SK-N-MC (cell line): ENCODE measurements around the gene PODXL2.

Source experiments
- DNase-seq: peaks from one replicate; pipeline ENCODE4 v3.0.0-alpha.2; 2011; ENCODE audit warnings: low read depth, low spot score
- H3K27ac ChIP-seq: fragments of 200-600 bp; sonication (generic); 2 replicates; pipeline ENCODE4 v1.5.1; 2016; ENCODE audit warnings: mixed run types
- H3K36me3 ChIP-seq: fragments of 200-600 bp; sonication (generic); 2 replicates; pipeline ENCODE4 v1.6.1; 2017; ENCODE audit warnings: antibody characterized with exemption, low read length, mixed read lengths; ENCODE audit not compliant: insufficient read depth
- H3K4me3 ChIP-seq: fragments of 200-600 bp; sonication (generic); 2 replicates; pipeline ENCODE4 v1.5.1; 2016
- H3K9ac ChIP-seq: fragments of 200-600 bp; sonication (generic); 2 replicates; pipeline ENCODE4 v1.8.0; 2017; ENCODE audit warnings: mixed run types, mixed read lengths; ENCODE audit not compliant: insufficient read length
- H3K9me3 ChIP-seq: fragments of 200-600 bp; sonication (generic); 2 replicates; pipeline ENCODE4 v1.6.1; 2017; ENCODE audit warnings: low read depth, mild to moderate bottlenecking, antibody characterized with exemption, low read length, moderate library complexity, mixed read lengths
- EZH2 ChIP-seq: fragments of 200-600 bp; sonication (generic); IDR thresholded peaks from one replicate; pipeline ENCODE4 v1.6.1; 2017; ENCODE audit warnings: antibody characterized with exemption
- FOXP2 ChIP-seq: optimal IDR thresholded peaks from 2 replicates; pipeline ENCODE3; 2011; ENCODE audit warnings: mild to moderate bottlenecking, moderate library complexity; ENCODE audit not compliant: insufficient read depth; ENCODE audit errors: extremely low read length, control extremely low read depth
- POLR2AphosphoS5 ChIP-seq: IDR thresholded peaks from 2 replicates; pipeline ENCODE4 v1.6.1; 2012; ENCODE audit warnings: mild to moderate bottlenecking, low read depth, low read length, borderline replicate concordance

The PODXL2 gene

GRCh38 chr3:127589600-127590281, 39.2 kb upstream of the PODXL2 start:
- DNase-seq, result no peak

DNA sequence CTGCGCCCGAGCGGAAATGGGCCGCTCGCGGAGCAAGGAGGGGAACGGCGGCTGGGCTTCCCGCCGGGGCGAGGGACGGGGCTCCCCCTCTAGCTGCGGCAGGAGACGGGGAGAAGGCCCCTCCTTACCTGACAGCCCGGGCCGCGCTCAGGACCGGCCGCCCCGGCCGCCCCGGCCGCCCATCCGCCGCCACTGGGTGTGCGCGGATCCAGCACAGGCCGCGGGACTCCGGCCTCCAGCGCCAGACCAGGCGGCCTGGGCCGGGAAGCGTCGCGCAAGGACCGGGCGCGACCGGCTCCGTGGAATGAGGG, 38.7 kb upstream of the PODXL2 start:
- Histone ChIP-seq H3K9ac (peak overlapping the region; percentile 95), H3K4me3 (peak overlapping the region; percentile 99), H3K27ac (no peak overlapping the region), H3K9me3 (no peaks in the 10 kb centered on the region), H3K36me3 (no peaks in the 10 kb centered on the region)
- DNase-seq, result no peak
- no peak for TF ChIP-seq POLR2AphosphoS5
- TF ChIP-seq FOXP2, result no peak
- TF ChIP-seq EZH2, result no peak

More at GRCh38 chr3:127589600-127590281, 39.2 kb upstream of the PODXL2 start:
- Histone ChIP-seq H3K27ac (no peak overlapping the region), H3K4me3 (peak overlapping the region; percentile 99), H3K9ac (peak overlapping the region; percentile 95), H3K9me3 (no peaks in the 10 kb centered on the region), H3K36me3 (no peaks in the 10 kb centered on the region)
- no peak for TF ChIP-seq EZH2
- no peak for TF ChIP-seq POLR2AphosphoS5
- TF ChIP-seq FOXP2, result no peak

DNA sequence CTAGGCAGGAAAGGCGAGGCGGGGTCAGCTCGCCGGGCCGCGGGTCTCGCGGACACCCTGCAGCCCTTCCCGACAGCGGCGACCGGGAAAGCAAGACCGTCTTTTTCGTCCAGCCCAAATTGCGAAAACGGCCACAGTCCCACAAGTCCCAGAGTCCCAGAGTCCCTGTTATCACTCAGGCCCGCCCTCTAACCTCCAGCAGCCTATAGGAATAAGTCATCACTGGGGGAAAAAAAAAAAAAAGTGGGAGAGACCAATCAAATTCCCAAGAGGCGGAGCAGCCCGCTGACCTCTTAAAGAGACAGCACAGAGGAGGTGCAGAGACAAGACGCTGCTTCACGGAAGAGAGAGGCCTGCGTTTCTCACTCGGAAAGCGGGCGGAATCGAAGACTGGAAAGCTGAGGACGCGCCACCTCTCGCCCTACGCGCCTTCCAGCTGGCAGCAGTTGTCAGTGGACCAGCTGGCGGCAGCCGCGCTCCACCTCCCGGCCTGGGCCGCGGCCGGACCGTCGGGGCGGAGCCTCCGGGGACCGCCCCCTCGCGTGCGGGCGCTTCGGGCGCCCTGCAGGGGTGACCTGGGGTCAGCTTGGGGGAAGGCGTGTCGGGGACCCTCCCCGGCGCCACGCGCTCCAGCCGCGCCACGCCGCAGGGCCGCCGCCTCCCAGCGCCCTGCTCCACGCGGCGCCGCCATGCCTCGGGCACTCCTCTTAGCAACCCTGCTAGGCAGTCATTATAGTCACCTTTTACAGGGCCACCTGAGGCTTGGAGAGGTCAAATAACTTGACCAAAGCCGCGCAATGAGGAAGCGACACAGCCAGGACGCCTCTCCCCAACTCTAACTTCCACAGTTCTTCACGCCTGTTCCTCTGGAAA, 38.2 kb upstream of the PODXL2 start, which contains the start of gene TPRA1:
Gene TPRA1 (minus strand): TSS at position 141 of the 873 bp plus-strand sequence. CDS start 10,587 bp downstream, outside the sequence.
- Histone ChIP-seq H3K36me3 (no peaks in the 10 kb centered on the region), H3K4me3 (peak within 1 kb of the TSS; percentile 99), H3K9ac (peak within 1 kb of the TSS; percentile 95), H3K9me3 (no peaks in the 10 kb centered on the region), H3K27ac (peak within 1 kb of the TSS; percentile 80)
- peak; percentile 98 for DNase-seq
- TF ChIP-seq FOXP2, result peak; percentile 51
- no peak for TF ChIP-seq EZH2
- peak; percentile 89 for TF ChIP-seq POLR2AphosphoS5

DNA sequence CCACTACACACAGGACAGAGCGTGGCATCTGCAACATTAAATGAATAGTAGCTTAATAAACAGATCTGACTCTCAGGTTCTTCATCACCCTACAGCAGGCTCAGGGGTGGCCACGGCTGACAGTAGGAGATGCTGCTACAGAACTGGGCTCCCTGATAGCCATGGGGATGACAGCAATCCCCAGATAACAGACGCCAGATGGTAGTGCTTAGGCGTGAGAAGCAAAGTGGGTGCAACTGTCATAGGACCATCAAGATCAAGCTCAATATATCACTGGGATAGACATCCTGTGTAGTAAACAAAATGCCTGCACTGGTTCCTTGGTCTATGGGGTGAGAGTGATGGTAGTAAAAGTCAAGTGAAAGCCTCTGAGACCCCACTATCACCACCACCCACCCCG, 35.8 kb upstream of the PODXL2 start:
- no peak for DNase-seq
- H3K27ac ChIP-seq, result no peak overlapping the region
- no peak overlapping the region for H3K9ac ChIP-seq
- H3K9me3 ChIP-seq, result no peaks in the 10 kb centered on the region
- no peaks in the 10 kb centered on the region for H3K36me3 ChIP-seq
- H3K4me3 ChIP-seq, result no peak overlapping the region
- TF ChIP-seq POLR2AphosphoS5 (no peak), EZH2 (no peak), FOXP2 (no peak)

- DNase-seq, result no peak
- Histone ChIP-seq H3K9me3 (no peaks in the 10 kb centered on the region), H3K9ac (no peak overlapping the region), H3K27ac (no peak overlapping the region), H3K4me3 (no peak overlapping the region), H3K36me3 (peaks cover 12% of the 10 kb centered on the region)
- TF ChIP-seq FOXP2 (no peak), EZH2 (no peak), POLR2AphosphoS5 (no peak)
Measured at GRCh38 chr3:127595303-127595702, 33.7 kb upstream of the PODXL2 start.

GRCh38 chr3:127597020-127597771, 31.8 kb upstream of the PODXL2 start:
- TF ChIP-seq EZH2 (no peak), FOXP2 (no peak), POLR2AphosphoS5 (no peak)
- H3K27ac ChIP-seq, result no peak overlapping the region
- H3K4me3 ChIP-seq, result peak overlapping the region; percentile 87
- no peaks in the 10 kb centered on the region for H3K9me3 ChIP-seq
- H3K9ac ChIP-seq, result peak overlapping the region; percentile 98
- DNase-seq, result no peak
- H3K36me3 ChIP-seq, result peaks cover 31% of the 10 kb centered on the region

GRCh38 chr3:127598841-127599570, 30.0 kb upstream of the PODXL2 start:
- H3K9me3 ChIP-seq, result no peaks in the 10 kb centered on the region
- peak overlapping the region; percentile 98 for H3K9ac ChIP-seq
- peak overlapping the region; percentile 87 for H3K4me3 ChIP-seq
- H3K36me3 ChIP-seq, result peaks cover 50% of the 10 kb centered on the region
- TF ChIP-seq FOXP2 (no peak), EZH2 (no peak), POLR2AphosphoS5 (no peak; the same call in 1 of the 2 replicates)
- peak overlapping the region; percentile 89 for H3K27ac ChIP-seq
- DNase-seq, result no peak
